Activated T-cell treated with anti-CD3 and anti-CD28 coated beads, Interleukin-2, amount 50 U/mL, for 4 hours (primary cell): ENCODE data around the gene C16orf96. TPM values are rescaled to one million over a fixed set of nuclear protein-coding genes. Genes with fewer than 3 reads are reported as not detected.
"Not testable (repeated sequence)": the region's sequence is repeated elsewhere in the genome, so short reads cannot be mapped to it uniquely, and the experiment has no call there.

Experiments
- ATAC-seq, 2 donors: fragments of 200-7000 bp; cut with Tn5 transposase; one replicate each; pipeline ENCODE4 v1.10.0; 2021
- DNase-seq: peaks from one replicate; pipeline ENCODE4 v3.0.0-alpha.2; 2020
- H3K27me3 Mint-ChIP-seq: one replicate; pipeline ENCODE4 v1.8.0; 2021; ENCODE audit warnings: low read depth, mixed read lengths
- H3K36me3 Mint-ChIP-seq: one replicate; pipeline ENCODE4 v1.8.0; 2022; ENCODE audit warnings: mixed read lengths; ENCODE audit not compliant: insufficient read depth
- H3K4me1 Mint-ChIP-seq: one replicate; pipeline ENCODE4 v1.8.0; 2021; ENCODE audit warnings: low read depth, mixed read lengths
- H3K4me3 Mint-ChIP-seq: one replicate; pipeline ENCODE4 v1.8.0; 2021; ENCODE audit warnings: mild to moderate bottlenecking, moderate library complexity, mixed read lengths
- H3K9me3 Mint-ChIP-seq: one replicate; pipeline ENCODE4 v1.8.0; 2021; ENCODE audit warnings: mixed read lengths
- total RNA-seq, 3 donors: library from RNA; stranded (reverse); gene quantifications; one replicate each; pipeline ENCODE4 v1.2.1, GENCODE V29; 2021

Gene C16orf96
- total RNA-seq, 3 donors from 2014 or later = 0.05 to 0.10 TPM; not detected in 1

GRCh38 chr16:4566144-4566543 is 10.0 kb downstream of the C16orf96 start:
- peak; percentile 25 to 37 for ATAC-seq
- Mint-ChIP-seq H3K36me3 (no peaks in the 10 kb centered on the region), H3K27me3 (peaks cover 2% of the 10 kb centered on the region), H3K9me3 (no peaks in the 10 kb centered on the region), H3K4me3 (no peak overlapping the region), H3K4me1 (peaks cover 2% of the 10 kb centered on the region)
- no peak for DNase-seq

- H3K4me3 Mint-ChIP-seq = no peak overlapping the region
- no peak for ATAC-seq
- H3K27me3 Mint-ChIP-seq = peaks cover 7% of the 10 kb centered on the region
Observed at GRCh38 chr16:4570086-4570485, 13.9 kb downstream of the C16orf96 start.

GRCh38 chr16:4570688-4571321 is 14.7 kb downstream of the C16orf96 start:
- DNase-seq = no peak
- Mint-ChIP-seq H3K4me3 (no peak overlapping the region), H3K27me3 (peaks cover 7% of the 10 kb centered on the region), H3K36me3 (no peaks in the 10 kb centered on the region), H3K9me3 (no peaks in the 10 kb centered on the region), H3K4me1 (peaks cover 2% of the 10 kb centered on the region)
- ATAC-seq = no peak

More at GRCh38 chr16:4570086-4570485, 13.9 kb downstream of the C16orf96 start:
- Mint-ChIP-seq H3K36me3 (no peaks in the 10 kb centered on the region), H3K9me3 (no peaks in the 10 kb centered on the region), H3K4me1 (peaks cover 2% of the 10 kb centered on the region)
- DNase-seq = no peak

GRCh38 chr16:4572715-4573114 is 16.6 kb downstream of the C16orf96 start:
- Mint-ChIP-seq H3K27me3 (peaks cover 7% of the 10 kb centered on the region), H3K4me3 (no peak overlapping the region), H3K36me3 (no peaks in the 10 kb centered on the region), H3K4me1 (no peaks in the 10 kb centered on the region), H3K9me3 (no peaks in the 10 kb centered on the region)
- DNase-seq (no peak), ATAC-seq (no peak)

- H3K4me3 Mint-ChIP-seq, H3K9me3 Mint-ChIP-seq, H3K27me3 Mint-ChIP-seq, H3K36me3 Mint-ChIP-seq, H3K4me1 Mint-ChIP-seq, DNase-seq, ATAC-seq: not testable (repeated sequence)
Observed at GRCh38 chr16:4573926-4574325, 17.8 kb downstream of the C16orf96 start.

GRCh38 chr16:4574919-4575705 is 19.0 kb downstream of the C16orf96 start:
- DNase-seq = no peak
- no peak for ATAC-seq

GRCh38 chr16:4576008-4576407 is 19.9 kb downstream of the C16orf96 start:
- Mint-ChIP-seq H3K4me1 (no peaks in the 10 kb centered on the region), H3K4me3 (no peak overlapping the region), H3K9me3 (no peaks in the 10 kb centered on the region), H3K36me3 (no peaks in the 10 kb centered on the region), H3K27me3 (peaks cover 6% of the 10 kb centered on the region)
- no peak for DNase-seq
- ATAC-seq = no peak

More at GRCh38 chr16:4574919-4575705, 19.0 kb downstream of the C16orf96 start:
- Mint-ChIP-seq H3K4me3 (no peak overlapping the region), H3K36me3 (no peaks in the 10 kb centered on the region), H3K27me3 (peaks cover 6% of the 10 kb centered on the region), H3K4me1 (no peaks in the 10 kb centered on the region), H3K9me3 (no peaks in the 10 kb centered on the region)

- no peak for ATAC-seq
- Mint-ChIP-seq H3K27me3 (peaks cover 2% of the 10 kb centered on the region), H3K36me3 (no peaks in the 10 kb centered on the region), H3K9me3 (no peaks in the 10 kb centered on the region), H3K4me1 (no peaks in the 10 kb centered on the region), H3K4me3 (no peak overlapping the region)
- no peak for DNase-seq
Observed at GRCh38 chr16:4578961-4579530, 22.9 kb downstream of the C16orf96 start.

GRCh38 chr16:4580250-4580649 is 24.1 kb downstream of the C16orf96 start:
- Mint-ChIP-seq H3K27me3 (no peaks in the 10 kb centered on the region), H3K36me3 (no peaks in the 10 kb centered on the region), H3K4me1 (no peaks in the 10 kb centered on the region), H3K9me3 (no peaks in the 10 kb centered on the region), H3K4me3 (no peak overlapping the region)
- DNase-seq = no peak
- ATAC-seq = no peak

- no peak for ATAC-seq
- Mint-ChIP-seq H3K4me3 (no peak overlapping the region), H3K4me1 (peaks cover 3% of the 10 kb centered on the region), H3K27me3 (peaks cover 15% of the 10 kb centered on the region), H3K36me3 (no peaks in the 10 kb centered on the region), H3K9me3 (no peaks in the 10 kb centered on the region)
- no peak for DNase-seq
Observed at GRCh38 chr16:4583906-4584305, 27.8 kb downstream of the C16orf96 start.

- H3K4me1 Mint-ChIP-seq = peaks cover 3% of the 10 kb centered on the region
- H3K36me3 Mint-ChIP-seq = no peaks in the 10 kb centered on the region
- H3K4me3 Mint-ChIP-seq = no peak overlapping the region
- ATAC-seq (no peak), DNase-seq (no peak)
- peaks cover 15% of the 10 kb centered on the region for H3K27me3 Mint-ChIP-seq
- no peaks in the 10 kb centered on the region for H3K9me3 Mint-ChIP-seq
Observed at GRCh38 chr16:4586291-4586690, 30.2 kb downstream of the C16orf96 start.

- Mint-ChIP-seq H3K4me3 (no peak overlapping the region), H3K9me3 (no peaks in the 10 kb centered on the region), H3K4me1 (peaks cover 3% of the 10 kb centered on the region), H3K36me3 (no peaks in the 10 kb centered on the region), H3K27me3 (peaks cover 15% of the 10 kb centered on the region)
- DNase-seq (no peak), ATAC-seq (no peak)
Observed at GRCh38 chr16:4588386-4588785, 32.2 kb downstream of the C16orf96 start.

- peaks cover 15% of the 10 kb centered on the region for H3K27me3 Mint-ChIP-seq
- no peaks in the 10 kb centered on the region for H3K36me3 Mint-ChIP-seq
- no peak for ATAC-seq
- no peak for DNase-seq
- H3K4me3 Mint-ChIP-seq = no peak overlapping the region
- H3K4me1 Mint-ChIP-seq = peaks cover 3% of the 10 kb centered on the region
- H3K9me3 Mint-ChIP-seq = no peaks in the 10 kb centered on the region
Observed at GRCh38 chr16:4588961-4589360, 32.8 kb downstream of the C16orf96 start.

- DNase-seq (no peak), ATAC-seq (no peak)
- Mint-ChIP-seq H3K4me3 (no peak overlapping the region), H3K36me3 (no peaks in the 10 kb centered on the region), H3K4me1 (no peaks in the 10 kb centered on the region), H3K9me3 (no peaks in the 10 kb centered on the region), H3K27me3 (peaks cover 8% of the 10 kb centered on the region)
Observed at GRCh38 chr16:4591191-4591590, 35.1 kb downstream of the C16orf96 start.
